Measurements from ENCODE around the gene SPRR5. TPM values are rescaled to one million over a fixed set of nuclear protein-coding genes. Genes with fewer than 3 reads are reported as not detected.

Gene SPRR5
- total and polyA plus RNA-seq, 4 donors, result not detected

DNA sequence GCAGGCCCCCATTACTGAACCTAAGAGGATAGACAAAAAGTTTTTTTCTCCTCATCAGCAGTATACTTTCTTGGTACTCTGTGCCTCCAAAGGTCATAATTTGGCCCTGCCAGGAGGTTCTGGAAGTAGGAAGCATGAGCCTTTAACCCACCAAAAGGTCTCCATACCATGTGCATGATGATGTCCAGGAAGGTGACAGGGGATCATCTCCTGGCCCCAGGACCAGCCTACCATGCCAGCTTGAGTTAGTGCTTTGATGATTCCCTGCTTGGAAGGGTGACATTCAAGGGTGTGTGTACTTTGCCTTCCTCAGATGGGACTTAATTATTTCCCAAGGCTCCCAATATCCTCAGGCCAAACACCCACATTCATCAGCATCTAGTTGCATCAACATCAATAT is 30.6 kb downstream of the SPRR5 start:
- Histone ChIP-seq H3K27me3 (ENCODE audit: control insufficient read depth in 4 of 4, insufficient read depth in 4 of 4, low read length in 3 of 4) (no peaks in the 10 kb centered on the region), H3K9me3 (ENCODE audit: control insufficient read depth in 4 of 4, low read length in 3 of 4) (no peaks in the 10 kb centered on the region), H3K4me1 (ENCODE audit: control insufficient read depth in 4 of 4, insufficient read depth in 4 of 4, low read length in 3 of 4) (no peaks in the 10 kb centered on the region), H3K27ac (ENCODE audit: low read depth in 1 of 2, low read length in 2 of 2) (no peak overlapping the region), H3K9ac (ENCODE audit: low read depth in 1 of 2, low read length in 2 of 2) (no peak overlapping the region), H3K36me3 (ENCODE audit: control insufficient read depth in 4 of 4, insufficient read depth in 3 of 4, low read depth in 1 of 4, low read length in 3 of 4) (no peaks in the 10 kb centered on the region), H3K4me3 (ENCODE audit: low read depth in 1 of 3, low read length in 3 of 3) (no peak overlapping the region)
- TF ChIP-seq, protein P1, sequence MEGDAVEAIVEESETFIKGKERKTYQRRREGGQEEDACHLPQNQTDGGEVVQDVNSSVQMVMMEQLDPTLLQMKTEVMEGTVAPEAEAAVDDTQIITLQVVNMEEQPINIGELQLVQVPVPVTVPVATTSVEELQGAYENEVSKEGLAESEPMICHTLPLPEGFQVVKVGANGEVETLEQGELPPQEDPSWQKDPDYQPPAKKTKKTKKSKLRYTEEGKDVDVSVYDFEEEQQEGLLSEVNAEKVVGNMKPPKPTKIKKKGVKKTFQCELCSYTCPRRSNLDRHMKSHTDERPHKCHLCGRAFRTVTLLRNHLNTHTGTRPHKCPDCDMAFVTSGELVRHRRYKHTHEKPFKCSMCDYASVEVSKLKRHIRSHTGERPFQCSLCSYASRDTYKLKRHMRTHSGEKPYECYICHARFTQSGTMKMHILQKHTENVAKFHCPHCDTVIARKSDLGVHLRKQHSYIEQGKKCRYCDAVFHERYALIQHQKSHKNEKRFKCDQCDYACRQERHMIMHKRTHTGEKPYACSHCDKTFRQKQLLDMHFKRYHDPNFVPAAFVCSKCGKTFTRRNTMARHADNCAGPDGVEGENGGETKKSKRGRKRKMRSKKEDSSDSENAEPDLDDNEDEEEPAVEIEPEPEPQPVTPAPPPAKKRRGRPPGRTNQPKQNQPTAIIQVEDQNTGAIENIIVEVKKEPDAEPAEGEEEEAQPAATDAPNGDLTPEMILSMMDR (IDR thresholded peaks at IDR 0.05; ENCODE audit: low read depth, low read length, missing input control), result no peak
- no peak for TF ChIP-seq JUND (IDR thresholded peaks at IDR 0.05)
- no peak for TF ChIP-seq FOXA1 (IDR thresholded peaks at IDR 0.05)
- TF ChIP-seq, protein P2, sequence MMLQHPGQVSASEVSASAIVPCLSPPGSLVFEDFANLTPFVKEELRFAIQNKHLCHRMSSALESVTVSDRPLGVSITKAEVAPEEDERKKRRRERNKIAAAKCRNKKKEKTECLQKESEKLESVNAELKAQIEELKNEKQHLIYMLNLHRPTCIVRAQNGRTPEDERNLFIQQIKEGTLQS (IDR thresholded peaks at IDR 0.05), result no peak
- TF ChIP-seq GABPA (IDR thresholded peaks at IDR 0.05 in 1 of 2, conservative IDR thresholded peaks at IDR 0.05 in 1 of 2), result no peak
- no peak for TF ChIP-seq TAF1 (conservative IDR thresholded peaks at IDR 0.05)
- TF ChIP-seq YY1 (IDR thresholded peaks at IDR 0.05), result no peak
- DNase-seq (ENCODE audit: low spot score), result no peak

DNA sequence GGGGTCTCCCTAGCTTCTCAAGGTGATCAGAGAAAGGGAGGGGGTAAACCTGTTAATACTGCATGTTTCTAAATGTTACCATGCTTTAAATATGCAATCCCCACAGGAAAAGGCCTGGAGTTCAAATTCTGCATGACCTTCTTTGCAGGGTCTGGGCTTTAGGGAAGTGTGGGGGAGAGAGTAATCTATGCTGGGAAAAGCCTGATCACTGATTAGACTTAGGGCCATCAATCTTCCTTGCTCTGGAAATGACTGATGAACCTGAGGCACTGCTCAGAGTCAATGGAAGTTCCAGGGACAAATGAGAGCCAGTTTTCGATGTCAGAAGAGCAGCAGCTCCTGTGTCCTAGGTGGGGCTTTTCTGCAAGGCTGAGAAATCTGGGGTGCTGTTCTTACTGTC is 33.7 kb downstream of the SPRR5 start:
- WGBS, result 78% methylated on average over 1 of the region's 1 CpG
- Histone ChIP-seq H3K27ac (ENCODE audit: low read depth in 1 of 2, low read length in 2 of 2) (no peak overlapping the region), H3K9ac (ENCODE audit: low read depth in 1 of 2, low read length in 2 of 2) (no peak overlapping the region), H3K4me3 (ENCODE audit: low read depth in 1 of 3, low read length in 3 of 3) (no peak overlapping the region), H3K27me3 (ENCODE audit: control insufficient read depth in 4 of 4, insufficient read depth in 4 of 4, low read length in 3 of 4) (no peaks in the 10 kb centered on the region), H3K9me3 (ENCODE audit: control insufficient read depth in 4 of 4, low read length in 3 of 4) (no peaks in the 10 kb centered on the region), H3K4me1 (ENCODE audit: control insufficient read depth in 4 of 4, insufficient read depth in 4 of 4, low read length in 3 of 4) (no peaks in the 10 kb centered on the region), H3K36me3 (ENCODE audit: control insufficient read depth in 4 of 4, insufficient read depth in 3 of 4, low read depth in 1 of 4, low read length in 3 of 4) (no peaks in the 10 kb centered on the region)
- no peak for TF ChIP-seq RXRA (IDR thresholded peaks at IDR 0.05)
- no peak for TF ChIP-seq FOXA2 (IDR thresholded peaks at IDR 0.05)
- TF ChIP-seq, protein P2 (IDR thresholded peaks at IDR 0.05), result no peak
- TF ChIP-seq YY1 (IDR thresholded peaks at IDR 0.05), result no peak
- no peak for DNase-seq (ENCODE audit: low spot score)

DNA sequence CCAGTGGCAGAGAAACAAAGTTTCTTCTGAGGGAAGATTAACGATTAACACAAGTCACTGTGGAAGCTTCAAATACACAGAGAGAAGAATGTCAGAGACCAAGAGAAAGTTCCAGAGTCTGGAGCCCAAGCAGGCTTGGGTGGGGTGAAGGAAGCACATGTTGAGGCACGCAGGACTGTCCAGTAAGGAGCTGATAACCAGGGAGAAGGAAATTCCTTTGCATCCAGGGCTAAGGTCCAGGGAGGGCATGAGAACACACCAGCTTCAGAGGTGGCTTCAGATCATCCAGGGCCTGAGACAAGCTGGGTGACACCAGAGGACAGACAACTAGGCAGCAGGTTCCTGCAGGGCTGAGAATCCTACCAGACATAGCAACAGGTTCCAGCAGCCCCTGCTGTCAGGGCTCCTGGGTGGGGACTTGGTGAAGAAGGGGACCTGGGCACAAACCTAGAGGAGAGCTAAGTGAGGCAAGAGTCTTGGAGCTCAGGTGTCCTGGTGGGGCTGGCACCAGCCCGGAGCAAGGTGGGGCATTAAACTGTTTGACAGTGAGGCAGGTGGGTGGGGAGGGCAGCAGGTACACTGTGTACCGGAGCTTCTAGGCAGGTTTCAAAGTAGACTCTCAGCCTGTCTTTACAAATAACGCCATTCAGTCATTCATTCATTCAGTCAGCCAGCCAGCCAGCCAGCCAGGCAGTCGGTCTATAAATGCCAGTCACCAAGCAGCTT is 34.3 kb downstream of the SPRR5 start:
- H3K27ac ChIP-seq (ENCODE audit: low read depth in 1 of 2, low read length in 2 of 2), result no peak overlapping the region
- 75% methylated on average over 6 of the region's 6 CpGs for WGBS
- no peak overlapping the region for H3K4me3 ChIP-seq (ENCODE audit: low read depth in 1 of 3, low read length in 3 of 3)
- no peaks in the 10 kb centered on the region for H3K36me3 ChIP-seq (ENCODE audit: control insufficient read depth in 4 of 4, insufficient read depth in 3 of 4, low read depth in 1 of 4, low read length in 3 of 4)
- no peak for DNase-seq (ENCODE audit: low spot score)
- TF ChIP-seq EGR1 (IDR thresholded peaks at IDR 0.05; ENCODE audit: low read depth in 2 of 2), result no peak
- no peak for TF ChIP-seq SP1 (IDR thresholded peaks at IDR 0.05)
- TF ChIP-seq, protein P3, sequence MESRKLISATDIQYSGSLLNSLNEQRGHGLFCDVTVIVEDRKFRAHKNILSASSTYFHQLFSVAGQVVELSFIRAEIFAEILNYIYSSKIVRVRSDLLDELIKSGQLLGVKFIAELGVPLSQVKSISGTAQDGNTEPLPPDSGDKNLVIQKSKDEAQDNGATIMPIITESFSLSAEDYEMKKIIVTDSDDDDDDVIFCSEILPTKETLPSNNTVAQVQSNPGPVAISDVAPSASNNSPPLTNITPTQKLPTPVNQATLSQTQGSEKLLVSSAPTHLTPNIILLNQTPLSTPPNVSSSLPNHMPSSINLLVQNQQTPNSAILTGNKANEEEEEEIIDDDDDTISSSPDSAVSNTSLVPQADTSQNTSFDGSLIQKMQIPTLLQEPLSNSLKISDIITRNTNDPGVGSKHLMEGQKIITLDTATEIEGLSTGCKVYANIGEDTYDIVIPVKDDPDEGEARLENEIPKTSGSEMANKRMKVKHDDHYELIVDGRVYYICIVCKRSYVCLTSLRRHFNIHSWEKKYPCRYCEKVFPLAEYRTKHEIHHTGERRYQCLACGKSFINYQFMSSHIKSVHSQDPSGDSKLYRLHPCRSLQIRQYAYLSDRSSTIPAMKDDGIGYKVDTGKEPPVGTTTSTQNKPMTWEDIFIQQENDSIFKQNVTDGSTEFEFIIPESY (IDR thresholded peaks at IDR 0.05), result no peak
- TF ChIP-seq, protein P2 (IDR thresholded peaks at IDR 0.05), result no peak
- no peak for TF ChIP-seq TAF1 (conservative IDR thresholded peaks at IDR 0.05)
- TF ChIP-seq FOXA2 (IDR thresholded peaks at IDR 0.05), result no peak
- TF ChIP-seq, protein P4, sequence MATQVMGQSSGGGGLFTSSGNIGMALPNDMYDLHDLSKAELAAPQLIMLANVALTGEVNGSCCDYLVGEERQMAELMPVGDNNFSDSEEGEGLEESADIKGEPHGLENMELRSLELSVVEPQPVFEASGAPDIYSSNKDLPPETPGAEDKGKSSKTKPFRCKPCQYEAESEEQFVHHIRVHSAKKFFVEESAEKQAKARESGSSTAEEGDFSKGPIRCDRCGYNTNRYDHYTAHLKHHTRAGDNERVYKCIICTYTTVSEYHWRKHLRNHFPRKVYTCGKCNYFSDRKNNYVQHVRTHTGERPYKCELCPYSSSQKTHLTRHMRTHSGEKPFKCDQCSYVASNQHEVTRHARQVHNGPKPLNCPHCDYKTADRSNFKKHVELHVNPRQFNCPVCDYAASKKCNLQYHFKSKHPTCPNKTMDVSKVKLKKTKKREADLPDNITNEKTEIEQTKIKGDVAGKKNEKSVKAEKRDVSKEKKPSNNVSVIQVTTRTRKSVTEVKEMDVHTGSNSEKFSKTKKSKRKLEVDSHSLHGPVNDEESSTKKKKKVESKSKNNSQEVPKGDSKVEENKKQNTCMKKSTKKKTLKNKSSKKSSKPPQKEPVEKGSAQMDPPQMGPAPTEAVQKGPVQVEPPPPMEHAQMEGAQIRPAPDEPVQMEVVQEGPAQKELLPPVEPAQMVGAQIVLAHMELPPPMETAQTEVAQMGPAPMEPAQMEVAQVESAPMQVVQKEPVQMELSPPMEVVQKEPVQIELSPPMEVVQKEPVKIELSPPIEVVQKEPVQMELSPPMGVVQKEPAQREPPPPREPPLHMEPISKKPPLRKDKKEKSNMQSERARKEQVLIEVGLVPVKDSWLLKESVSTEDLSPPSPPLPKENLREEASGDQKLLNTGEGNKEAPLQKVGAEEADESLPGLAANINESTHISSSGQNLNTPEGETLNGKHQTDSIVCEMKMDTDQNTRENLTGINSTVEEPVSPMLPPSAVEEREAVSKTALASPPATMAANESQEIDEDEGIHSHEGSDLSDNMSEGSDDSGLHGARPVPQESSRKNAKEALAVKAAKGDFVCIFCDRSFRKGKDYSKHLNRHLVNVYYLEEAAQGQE (IDR thresholded peaks at IDR 0.05), result no peak
- TF ChIP-seq HNF4A (conservative IDR thresholded peaks at IDR 0.05), result no peak
- no peak for TF ChIP-seq FOXA1 (IDR thresholded peaks at IDR 0.05)
- no peak for TF ChIP-seq RXRA (IDR thresholded peaks at IDR 0.05)
- TF ChIP-seq, protein P1 (IDR thresholded peaks at IDR 0.05; ENCODE audit: low read depth, low read length, missing input control), result no peak
- no peak for TF ChIP-seq HNF4G (IDR thresholded peaks at IDR 0.05)
- no peak for TF ChIP-seq YY1 (IDR thresholded peaks at IDR 0.05)
- no peaks in the 10 kb centered on the region for H3K27me3 ChIP-seq (ENCODE audit: control insufficient read depth in 4 of 4, insufficient read depth in 4 of 4, low read length in 3 of 4)
- H3K9ac ChIP-seq (ENCODE audit: low read depth in 1 of 2, low read length in 2 of 2), result no peak overlapping the region
- no peaks in the 10 kb centered on the region for H3K4me1 ChIP-seq (ENCODE audit: control insufficient read depth in 4 of 4, insufficient read depth in 4 of 4, low read length in 3 of 4)
- H3K9me3 ChIP-seq (ENCODE audit: control insufficient read depth in 4 of 4, low read length in 3 of 4), result no peaks in the 10 kb centered on the region

Measured in liver (tissue), 9 donors.